Liver (tissue), 9 donors: ENCODE data around the gene RNU6-9. TPM values are rescaled to one million over a fixed set of nuclear protein-coding genes. Genes with fewer than 3 reads are reported as not detected.

Source experiments
- DNase-seq: peaks from one replicate; pipeline ENCODE4 v3.0.0-alpha.2; 2017; ENCODE audit warnings: low spot score
- H3K27ac ChIP-seq, 2 donors: one replicate each; pipeline ENCODE4 v1.7.0; 2013; ENCODE audit warnings: inconsistent platforms in 2 of 2, low read length in 2 of 2, control low read depth in 1 of 2, low read depth in 1 of 2, mild to moderate bottlenecking in 1 of 2
- H3K27me3 ChIP-seq, 4 donors: one replicate each; pipeline versions ENCODE4 v1.6.1 to v1.7.0; 2013; ENCODE audit warnings: low read length in 3 of 4, inconsistent platforms in 1 of 4, mild to moderate bottlenecking in 1 of 4, moderate library complexity in 1 of 4; ENCODE audit not compliant: control insufficient read depth in 4 of 4, insufficient read depth in 4 of 4
- H3K36me3 ChIP-seq, 4 donors: one replicate each; pipeline versions ENCODE4 v1.6.1 to v1.7.0; 2013; ENCODE audit warnings: low read length in 3 of 4, mild to moderate bottlenecking in 3 of 4, low read depth in 1 of 4, moderate library complexity in 1 of 4; ENCODE audit not compliant: control insufficient read depth in 4 of 4, insufficient read depth in 3 of 4
- H3K4me1 ChIP-seq, 4 donors: one replicate each; pipeline versions ENCODE4 v1.6.1 to v1.7.0; 2013; ENCODE audit warnings: low read length in 3 of 4, mild to moderate bottlenecking in 3 of 4, moderate library complexity in 1 of 4; ENCODE audit not compliant: control insufficient read depth in 4 of 4, insufficient read depth in 4 of 4
- H3K4me3 ChIP-seq, 3 donors: one replicate each; pipeline versions ENCODE4 v1.6.1 to v1.7.0; 2013; ENCODE audit warnings: low read length in 3 of 3, control low read depth in 1 of 3, low read depth in 1 of 3, mild to moderate bottlenecking in 1 of 3
- H3K9ac ChIP-seq, 2 donors: one replicate each; pipeline ENCODE4 v1.7.0; 2013; ENCODE audit warnings: low read length in 2 of 2, mild to moderate bottlenecking in 2 of 2, moderate library complexity in 2 of 2, control low read depth in 1 of 2, low read depth in 1 of 2
- H3K9me3 ChIP-seq, 4 donors: one replicate each; pipeline versions ENCODE4 v1.6.1 to v1.7.0; 2013; ENCODE audit warnings: low read length in 3 of 4; ENCODE audit not compliant: control insufficient read depth in 4 of 4
- ATF3 ChIP-seq: IDR thresholded peaks from 2 replicates; pipeline ENCODE4 v1.6.1; 2016; ENCODE audit warnings: antibody characterized with exemption
- CTCF ChIP-seq: fragments of 150-350 bp; IDR thresholded peaks from 2 replicates; pipeline ENCODE4 v1.5.1; 2017; ENCODE audit warnings: improper control_type of control experiment, low read depth, low read length; ENCODE audit not compliant: missing input control
- EGR1 ChIP-seq, 2 donors: IDR thresholded peaks; 2 replicates each; pipeline ENCODE4 v1.6.1; 2016 to 2018; ENCODE audit warnings: antibody characterized with exemption in 2 of 2, low read depth in 2 of 2
- FOXA1 ChIP-seq: IDR thresholded peaks from 2 replicates; pipeline ENCODE4 v1.6.1; 2016; ENCODE audit warnings: antibody characterized with exemption
- FOXA2 ChIP-seq: IDR thresholded peaks from 2 replicates; pipeline ENCODE4 v1.6.1; 2016; ENCODE audit warnings: antibody characterized with exemption
- GABPA ChIP-seq, 2 donors: IDR thresholded peaks in 1 of 2; conservative IDR thresholded peaks in 1 of 2; 2 replicates each; pipeline ENCODE4 v1.6.1; 2016; ENCODE audit warnings: antibody characterized with exemption in 2 of 2, mild to moderate bottlenecking in 1 of 2, moderate library complexity in 1 of 2
- HNF4A ChIP-seq, 2 donors: conservative IDR thresholded peaks; 2 replicates each; pipeline ENCODE4 v1.6.1; 2016; ENCODE audit warnings: antibody characterized with exemption in 2 of 2, mild to moderate bottlenecking in 2 of 2
- HNF4G ChIP-seq: IDR thresholded peaks from 2 replicates; pipeline ENCODE4 v1.6.1; 2016; ENCODE audit warnings: antibody characterized with exemption
- JUND ChIP-seq, 2 donors: IDR thresholded peaks; 2 replicates each; pipeline ENCODE4 v1.6.1; 2016; ENCODE audit warnings: antibody characterized with exemption in 2 of 2
- MAX ChIP-seq: IDR thresholded peaks from 2 replicates; pipeline ENCODE4 v1.6.1; 2016; ENCODE audit warnings: antibody characterized with exemption
- NR2F2 ChIP-seq: IDR thresholded peaks from 2 replicates; pipeline ENCODE4 v1.6.1; 2016; ENCODE audit warnings: antibody characterized with exemption
- RAD21 ChIP-seq, 2 donors: IDR thresholded peaks; 2 replicates each; pipeline ENCODE4 v1.6.1; 2016; ENCODE audit warnings: antibody characterized with exemption in 2 of 2, mild to moderate bottlenecking in 2 of 2
- REST ChIP-seq: IDR thresholded peaks from 2 replicates; pipeline ENCODE4 v1.6.1; 2016; ENCODE audit warnings: antibody characterized with exemption, mild to moderate bottlenecking
- RXRA ChIP-seq, 2 donors: IDR thresholded peaks; 2 replicates each; pipeline ENCODE4 v1.6.1; 2017 to 2018; ENCODE audit warnings: antibody characterized with exemption in 2 of 2, mild to moderate bottlenecking in 1 of 2
- SP1 ChIP-seq: IDR thresholded peaks from 2 replicates; pipeline ENCODE4 v1.6.1; 2018; ENCODE audit warnings: antibody characterized with exemption, mild to moderate bottlenecking
- TAF1 ChIP-seq: conservative IDR thresholded peaks from 2 replicates; pipeline ENCODE4 v1.6.1; 2016; ENCODE audit warnings: antibody characterized with exemption, mild to moderate bottlenecking
- YY1 ChIP-seq: IDR thresholded peaks from 2 replicates; pipeline ENCODE4 v1.6.1; 2016; ENCODE audit warnings: antibody characterized with exemption, mild to moderate bottlenecking
- ZBTB33 ChIP-seq: IDR thresholded peaks from 2 replicates; pipeline ENCODE4 v1.6.1; 2016; ENCODE audit warnings: antibody characterized with exemption
- WGBS: extraction: QIAGEN DNeasy Blood & Tissue Kit; methylation state at CpG from one replicate; pipeline ENCODE4 v1.1.7; 2013; 5-methylcytosine and 5-hydroxymethylcytosine counted together
- polyA plus RNA-seq, 2 donors: library from polyadenylated mRNA; stranded (reverse) in 1 of 2; unstranded in 1 of 2; fragments of 200-250 nt in 1 of 2; fragments of >200 nt in 1 of 2; fragmentation: Nextera tagmentation in 1 of 2; extraction: Ambion mirVana in 1 of 2; gene quantifications; one replicate each; pipeline versions ENCODE4 v1.2.1 to v1.2.3, GENCODE V29; 2013 to 2015
- total RNA-seq, 2 donors: library from RNA; depleted of rRNA; stranded (reverse); fragments of >200 nt; gene quantifications; one replicate each; pipeline ENCODE4 v1.2.3, GENCODE V29; 2014
- donor health status: healthy.
- donor health status: healthy.
- donor health status: healthy.
- donor health status: healthy.
- donor health status: healthy.

RNU6-9 gene
- total and polyA plus RNA-seq, 4 donors: not detected

GRCh38 chr19:887599-887998 lies 5.7 kb upstream of the RNU6-9 start:
- Histone ChIP-seq H3K27me3 (no peaks in the 10 kb centered on the region), H3K9ac (no peak overlapping the region), H3K9me3 (no peaks in the 10 kb centered on the region), H3K4me3 (no peak overlapping the region), H3K36me3 (peaks cover 0 to 55% (median 21%) of the 10 kb centered on the region in 4 donors), H3K27ac (no peak overlapping the region), H3K4me1 (peaks cover 0 to 7% (median 4%) of the 10 kb centered on the region in 4 donors)
- no peak for TF ChIP-seq NR2F2
- no peak for TF ChIP-seq YY1
- no peak for TF ChIP-seq JUND (IDR thresholded peaks at IDR 0.05)
- TF ChIP-seq HNF4A (conservative IDR thresholded peaks at IDR 0.05): no peak
- TF ChIP-seq ATF3: no peak
- DNase-seq: no peak
- 96% methylated on average over 10 of the region's 10 CpGs for WGBS

GRCh38 chr19:888581-889385 lies 4.5 kb upstream of the RNU6-9 start:
- no peak for TF ChIP-seq RXRA (IDR thresholded peaks at IDR 0.05)
- TF ChIP-seq RAD21 (IDR thresholded peaks at IDR 0.05): no peak
- no peak for TF ChIP-seq CTCF
- TF ChIP-seq ZBTB33: no peak
- no peak for TF ChIP-seq REST
- TF ChIP-seq FOXA2: no peak
- no peak for TF ChIP-seq GABPA (IDR thresholded peaks at IDR 0.05 in 1 of 2, conservative IDR thresholded peaks at IDR 0.05 in 1 of 2)
- no peak for TF ChIP-seq HNF4G
- TF ChIP-seq JUND (IDR thresholded peaks at IDR 0.05): no peak
- no peak for TF ChIP-seq MAX
- no peak for TF ChIP-seq EGR1 (IDR thresholded peaks at IDR 0.05; ENCODE audit: low read depth in 2 of 2)
- no peak for TF ChIP-seq FOXA1
- no peak for TF ChIP-seq ATF3
- no peak for TF ChIP-seq NR2F2
- TF ChIP-seq HNF4A (conservative IDR thresholded peaks at IDR 0.05): no peak
- no peak for TF ChIP-seq YY1
- TF ChIP-seq SP1: no peak
- no peak for TF ChIP-seq TAF1
- no peaks in the 10 kb centered on the region for H3K27me3 ChIP-seq
- no peak for DNase-seq
- WGBS: 92% methylated on average over 30 of the region's 30 CpGs
- no peak overlapping the region for H3K27ac ChIP-seq
- peaks cover 0 to 7% (median 4%) of the 10 kb centered on the region in 4 donors for H3K4me1 ChIP-seq
- no peak overlapping the region for H3K9ac ChIP-seq
- peaks cover 0 to 45% (median 20%) of the 10 kb centered on the region in 4 donors for H3K36me3 ChIP-seq
- H3K9me3 ChIP-seq: no peaks in the 10 kb centered on the region
- no peak overlapping the region for H3K4me3 ChIP-seq
